HG02759 (cell line): ENCODE measurements around the gene GNA12.
A peak's percentile ranks its signal among the peaks of the same experiment; 100 is the strongest.

Source experiments
- ATAC-seq: cut with Tn5 transposase; IDR thresholded peaks from one replicate; pipeline ENCODE4 v1.9.1; 2021; ENCODE audit warnings: mild to moderate bottlenecking, moderate library complexity; ENCODE audit not compliant: unreplicated experiment

The GNA12 gene

GRCh38 chr7:2844153-2845033 lies at the start of gene GNA12:
GNA12 (minus strand) TSS chr7:2844308; CDS start chr7:2844161, 147 bp downstream.
- peak; percentile 93 for ATAC-seq

- no peak for ATAC-seq
Observed at GRCh38 chr7:2893411-2893861, 49.3 kb upstream of the GNA12 start.

- no peak for ATAC-seq
Observed at GRCh38 chr7:2892549-2892948, 48.4 kb upstream of the GNA12 start.

- no peak for ATAC-seq
Observed at GRCh38 chr7:2887816-2888215, 43.7 kb upstream of the GNA12 start.

- no peak for ATAC-seq
Observed at GRCh38 chr7:2886900-2887299, 42.8 kb upstream of the GNA12 start.

GRCh38 chr7:2886391-2886790 lies 42.3 kb upstream of the GNA12 start:
- no peak for ATAC-seq

GRCh38 chr7:2884161-2884560 lies 40.1 kb upstream of the GNA12 start:
- no peak for ATAC-seq

- ATAC-seq, result no peak
Observed at GRCh38 chr7:2883101-2883500, 39.0 kb upstream of the GNA12 start.

GRCh38 chr7:2882111-2882510 lies 38.0 kb upstream of the GNA12 start:
- ATAC-seq, result no peak

- no peak for ATAC-seq
Observed at GRCh38 chr7:2880874-2881533, 36.9 kb upstream of the GNA12 start.

GRCh38 chr7:2880051-2880450 lies 35.9 kb upstream of the GNA12 start:
- no peak for ATAC-seq

- no peak for ATAC-seq
Observed at GRCh38 chr7:2879354-2879753, 35.2 kb upstream of the GNA12 start.

GRCh38 chr7:2878306-2878705 lies 34.2 kb upstream of the GNA12 start:
- ATAC-seq, result no peak

- no peak for ATAC-seq
Observed at GRCh38 chr7:2876031-2876731, 32.1 kb upstream of the GNA12 start.

- ATAC-seq, result no peak
Observed at GRCh38 chr7:2873686-2874551, 29.8 kb upstream of the GNA12 start.

GRCh38 chr7:2873146-2873545 lies 29.0 kb upstream of the GNA12 start:
- no peak for ATAC-seq

GRCh38 chr7:2872296-2872874 lies 28.3 kb upstream of the GNA12 start:
- ATAC-seq, result no peak

- no peak for ATAC-seq
Observed at GRCh38 chr7:2870471-2870931, 26.4 kb upstream of the GNA12 start.

GRCh38 chr7:2869981-2870380 lies 25.9 kb upstream of the GNA12 start:
- no peak for ATAC-seq

GRCh38 chr7:2866601-2867000 lies 22.5 kb upstream of the GNA12 start:
- ATAC-seq, result no peak
